PC-9 (cell line): ENCODE data around the gene PTGFRN. TPM values are rescaled to one million over a fixed set of nuclear protein-coding genes. Genes with fewer than 3 reads are reported as not detected.

Experiments used
- BruUV-seq: library from RNA; stranded (reverse); fragments of 400-500 nt; replicated peaks from 2 replicates; lab custom pipeline; 2021; lab: Mats Ljungman, UMichigan
- CTCF ChIA-PET: fragments of 300-600 bp; sonication (Branson Sonifier 250); formaldehyde crosslinking; loops from one replicate; lab custom pipeline; 2022; ENCODE audit warnings: antibody characterized with exemption; lab: Charles Lee
- POLR2A ChIA-PET: fragments of 300-600 bp; sonication (Branson Sonifier 250); formaldehyde crosslinking; loops from one replicate; lab custom pipeline; 2022; ENCODE audit warnings: antibody characterized with exemption; ENCODE audit not compliant: unreplicated experiment; lab: Charles Lee
- DNase-seq, 2 experiments: peaks; one replicate each; pipeline versions ENCODE4 v3.0.0 to v3.0.0-alpha.2; 2015 to 2022; ENCODE audit warnings: mixed read lengths in 1 of 2
- H2AFZ ChIP-seq: fragments of 200-600 bp; sonication (generic); 2 replicates; pipeline ENCODE4 v1.8.1; 2017; ENCODE audit warnings: antibody characterized with exemption
- H3F3A ChIP-seq: fragments of 200-600 bp; sonication (generic); 2 replicates; pipeline ENCODE4 v1.8.1; 2017; ENCODE audit warnings: antibody characterized with exemption, mild to moderate bottlenecking, low read depth; ENCODE audit not compliant: insufficient read depth
- H3K27ac ChIP-seq: fragments of 200-600 bp; sonication (generic); 2 replicates; pipeline ENCODE4 v1.6.1; 2016; ENCODE audit warnings: mixed run types
- H3K27me3 ChIP-seq: fragments of 200-600 bp; sonication (generic); 2 replicates; pipeline ENCODE4 v1.6.1; 2016; ENCODE audit warnings: low read depth, mixed run types; ENCODE audit not compliant: insufficient read depth
- H3K36me3 ChIP-seq: fragments of 200-600 bp; sonication (generic); 2 replicates; pipeline ENCODE4 v1.6.1; 2016; ENCODE audit warnings: low read depth, mixed run types
- H3K4me1 ChIP-seq: fragments of 200-600 bp; sonication (generic); replicated peaks from 2 replicates; pipeline ENCODE4 v1.6.1; 2016; ENCODE audit warnings: mixed run types; ENCODE audit not compliant: insufficient read depth
- H3K4me2 ChIP-seq: fragments of 200-600 bp; sonication (generic); 2 replicates; pipeline ENCODE4 v1.6.1; 2017; ENCODE audit warnings: mixed run types
- H3K4me3 ChIP-seq: fragments of 200-600 bp; sonication (generic); 2 replicates; pipeline ENCODE4 v1.6.1; 2016; ENCODE audit warnings: mixed run types
- H3K79me2 ChIP-seq: fragments of 200-600 bp; sonication (generic); 2 replicates; pipeline ENCODE4 v1.6.1; 2017; ENCODE audit warnings: low read depth, mixed run types
- H3K9me2 ChIP-seq: fragments of 200-600 bp; sonication (generic); 2 replicates; pipeline ENCODE4 v1.8.1; 2017; ENCODE audit warnings: mild to moderate bottlenecking; ENCODE audit not compliant: insufficient read depth
- H3K9me3 ChIP-seq: fragments of 200-600 bp; sonication (generic); 2 replicates; pipeline ENCODE4 v1.8.1; 2016; ENCODE audit warnings: low read depth; ENCODE audit not compliant: insufficient read depth
- H4K20me1 ChIP-seq: fragments of 200-600 bp; sonication (generic); 2 replicates; pipeline ENCODE4 v1.8.1; 2017; ENCODE audit not compliant: insufficient read depth
- EZH2 ChIP-seq: fragments of 200-600 bp; sonication (generic); IDR thresholded peaks from 2 replicates; pipeline ENCODE4 v1.8.0; 2017; ENCODE audit warnings: antibody characterized with exemption, low read depth
- intact Hi-C: fragments of 100-400 bp; cut with micrococcal nuclease; formaldehyde crosslinking; loops from one replicate; pipeline ENCODE4 v1.10.0; 2022; ENCODE audit not compliant: unreplicated experiment
- total RNA-seq: library from RNA; stranded (reverse); gene quantifications from 2 replicates; pipeline ENCODE4 v1.2.3, GENCODE V29; 2021
- TF ChIP-seq, protein P1 (sequence below): fragments of 200-600 bp; sonication (generic); conservative IDR thresholded peaks from 2 replicates; pipeline ENCODE4 v1.6.1; 2017; ENCODE audit warnings: mixed run types, antibody characterized with exemption, mild to moderate bottlenecking, moderate library complexity

PTGFRN gene
- total RNA-seq, 1 experiment from 2014 or later = 87.3 TPM

DNA sequence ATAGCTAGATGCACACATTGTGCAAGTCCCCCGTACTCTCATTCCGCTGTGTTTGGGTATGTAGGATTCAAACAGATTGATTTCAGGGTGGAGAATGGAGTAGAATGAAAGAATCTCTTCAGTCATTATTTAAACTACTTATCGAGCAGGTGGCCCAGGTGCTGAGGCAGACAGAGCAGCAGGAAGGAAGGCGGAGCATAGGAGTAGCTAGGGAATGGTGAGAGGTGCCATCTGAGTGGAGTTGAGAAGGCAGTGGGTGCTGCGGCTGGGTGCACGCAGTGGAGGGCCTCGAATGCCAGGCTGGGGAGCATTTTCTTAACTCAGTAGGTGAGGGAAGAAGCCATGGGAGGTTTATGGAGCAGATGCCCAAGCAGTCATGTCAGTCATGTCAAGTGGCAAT, 46.7 kb downstream of the PTGFRN start:
- BruUV-seq = no TSS peak
- Histone ChIP-seq H2AFZ (no peak overlapping the region), H3K4me2 (no peak overlapping the region), H3K79me2 (no peaks in the 10 kb centered on the region), H3K27me3 (no peaks in the 10 kb centered on the region), H3K9me2 (no peaks in the 10 kb centered on the region), H3K27ac (no peak overlapping the region), H3K9me3 (no peaks in the 10 kb centered on the region), H3K4me1 (no peaks in the 10 kb centered on the region), H4K20me1 (0 out of 2 replicates have a peak, but pooled peaks cover 4% of the 10 kb centered on the region), H3K4me3 (no peak overlapping the region), H3K36me3 (no peaks in the 10 kb centered on the region), H3F3A (no peaks in the 10 kb centered on the region)
- no peak for TF ChIP-seq EZH2
- TF ChIP-seq, protein P1, sequence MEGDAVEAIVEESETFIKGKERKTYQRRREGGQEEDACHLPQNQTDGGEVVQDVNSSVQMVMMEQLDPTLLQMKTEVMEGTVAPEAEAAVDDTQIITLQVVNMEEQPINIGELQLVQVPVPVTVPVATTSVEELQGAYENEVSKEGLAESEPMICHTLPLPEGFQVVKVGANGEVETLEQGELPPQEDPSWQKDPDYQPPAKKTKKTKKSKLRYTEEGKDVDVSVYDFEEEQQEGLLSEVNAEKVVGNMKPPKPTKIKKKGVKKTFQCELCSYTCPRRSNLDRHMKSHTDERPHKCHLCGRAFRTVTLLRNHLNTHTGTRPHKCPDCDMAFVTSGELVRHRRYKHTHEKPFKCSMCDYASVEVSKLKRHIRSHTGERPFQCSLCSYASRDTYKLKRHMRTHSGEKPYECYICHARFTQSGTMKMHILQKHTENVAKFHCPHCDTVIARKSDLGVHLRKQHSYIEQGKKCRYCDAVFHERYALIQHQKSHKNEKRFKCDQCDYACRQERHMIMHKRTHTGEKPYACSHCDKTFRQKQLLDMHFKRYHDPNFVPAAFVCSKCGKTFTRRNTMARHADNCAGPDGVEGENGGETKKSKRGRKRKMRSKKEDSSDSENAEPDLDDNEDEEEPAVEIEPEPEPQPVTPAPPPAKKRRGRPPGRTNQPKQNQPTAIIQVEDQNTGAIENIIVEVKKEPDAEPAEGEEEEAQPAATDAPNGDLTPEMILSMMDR = no peak
- DNase-seq = no peak
- intact Hi-C loops = loop anchor here (10.0 kb wide), 1 partner anchor 222 kb away; no protein-coding TSS in a partner anchor
- POLR2A ChIA-PET = interaction anchor here (0.6 to 0.7 kb wide), 2 partner anchors 8 to 136 kb away, joined by 4 read pairs; no protein-coding TSS in a partner anchor
- CTCF ChIA-PET = no interaction called here

- no peak for DNase-seq
- no peak overlapping the region for H3K27ac ChIP-seq
- no peaks in the 10 kb centered on the region for H3K9me3 ChIP-seq
- no peak overlapping the region for H3K4me3 ChIP-seq
- H3K4me2 ChIP-seq = no peak overlapping the region
- BruUV-seq = no TSS peak
- no peak for TF ChIP-seq EZH2
- TF ChIP-seq, protein P1 = no peak
- no peaks in the 10 kb centered on the region for H3F3A ChIP-seq
- ChIA-PET POLR2A (no interaction called here), CTCF (no interaction called here)
- no peaks in the 10 kb centered on the region for H3K27me3 ChIP-seq
- no peaks in the 10 kb centered on the region for H3K9me2 ChIP-seq
- no peaks in the 10 kb centered on the region for H3K36me3 ChIP-seq
- H2AFZ ChIP-seq = no peak overlapping the region
- no peaks in the 10 kb centered on the region for H3K4me1 ChIP-seq
- no peaks in the 10 kb centered on the region for H3K79me2 ChIP-seq
- intact Hi-C loops = loop anchor here (10.0 kb wide), 1 partner anchor 223 kb away; no protein-coding TSS in a partner anchor
- 0 out of 2 replicates have a peak, but pooled peaks cover 4% of the 10 kb centered on the region for H4K20me1 ChIP-seq
Measured at GRCh38 chr1:116957646-116958045, 47.9 kb downstream of the PTGFRN start.

DNA sequence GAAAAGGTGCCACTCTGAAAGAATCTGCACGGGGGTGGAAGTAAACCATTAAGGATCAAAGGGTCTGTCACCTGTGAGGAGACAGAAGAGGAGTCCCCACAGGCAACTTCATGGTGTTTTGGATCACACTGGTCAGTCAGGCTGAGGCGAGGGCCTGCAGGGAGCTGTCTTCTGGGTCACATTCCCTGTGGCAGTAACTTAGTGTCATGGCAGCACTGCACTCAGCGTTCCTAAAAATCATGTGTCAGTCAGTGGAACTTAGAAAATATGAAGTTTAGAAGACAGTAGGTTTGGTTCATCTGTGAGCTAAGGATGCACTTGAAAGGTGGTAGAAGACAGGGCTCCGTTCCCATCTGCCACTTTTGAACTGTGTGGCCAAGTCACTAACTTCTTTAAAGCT, 48.4 kb downstream of the PTGFRN start:
- H2AFZ ChIP-seq = no peak overlapping the region
- no peaks in the 10 kb centered on the region for H3K9me3 ChIP-seq
- no peaks in the 10 kb centered on the region for H3K4me1 ChIP-seq
- 0 out of 2 replicates have a peak, but pooled peaks cover 4% of the 10 kb centered on the region for H4K20me1 ChIP-seq
- no peak overlapping the region for H3K4me3 ChIP-seq
- intact Hi-C loops = loop anchor here (10.0 kb wide), 1 partner anchor 223 kb away; no protein-coding TSS in a partner anchor
- TF ChIP-seq, protein P1 = no peak
- no peak for TF ChIP-seq EZH2
- DNase-seq = no peak
- no peak overlapping the region for H3K4me2 ChIP-seq
- no TSS peak for BruUV-seq
- H3K27ac ChIP-seq = no peak overlapping the region
- no peaks in the 10 kb centered on the region for H3K9me2 ChIP-seq
- H3K79me2 ChIP-seq = no peaks in the 10 kb centered on the region
- ChIA-PET CTCF (no interaction called here), POLR2A (no interaction called here)
- no peaks in the 10 kb centered on the region for H3K27me3 ChIP-seq
- 0 out of 2 replicates have a peak, but pooled peaks cover 3% of the 10 kb centered on the region for H3K36me3 ChIP-seq
- H3F3A ChIP-seq = no peaks in the 10 kb centered on the region
